ENCODE data around the gene NRAS. TPM values are rescaled to one million over a fixed set of nuclear protein-coding genes. Genes with fewer than 3 reads are reported as not detected.

The NRAS gene
- total RNA-seq, 2 donors from 2014 or later: 75.0 to 78.0 TPM

GRCh38 chr1:114723457-114723856 is 6.9 kb upstream of the NRAS start:
- Mint-ChIP-seq H3K4me3 (no peak overlapping the region), H3K9me3 (no peaks in the 10 kb centered on the region), H3K36me3 (ENCODE audit: low read depth) (peaks cover 90% of the 10 kb centered on the region), H3K27me3 (ENCODE audit: insufficient read depth) (no peaks in the 10 kb centered on the region), H3K4me1 (peaks cover 4% of the 10 kb centered on the region), H3K27ac (no peak overlapping the region)
- Histone ChIP-seq H3K4me3 (ENCODE audit: low read length) (no peak overlapping the region), H3K9ac (ENCODE audit: extremely low read depth, low read length, poor library complexity, severe bottlenecking) (no peak overlapping the region), H3K4me1 (ENCODE audit: control insufficient read depth, insufficient read depth, low read length) (no peaks in the 10 kb centered on the region), H3K27me3 (ENCODE audit: control insufficient read depth, insufficient read depth, low read length, poor library complexity, severe bottlenecking) (no peaks in the 10 kb centered on the region), H3K36me3 (ENCODE audit: control insufficient read depth, insufficient read depth, low read length) (peaks cover 100% of the 10 kb centered on the region), H3K27ac (ENCODE audit: low read depth, low read length) (no peak overlapping the region), H3K9me3 (ENCODE audit: control insufficient read depth, low read length) (no peaks in the 10 kb centered on the region)
- no peak for TF ChIP-seq CTCF (conservative IDR thresholded peaks at IDR 0.05)
- 0% methylated on average over 1 of the region's 1 CpG; no CpG with 5 or more reads in 1 of the 2 experiments for WGBS, 2 experiments (ENCODE audit: insufficient coverage in 1 of 2, insufficient read length in 1 of 2)
- no peak for DNase-seq

- Histone ChIP-seq H3K27me3 (ENCODE audit: control insufficient read depth, insufficient read depth, low read length, poor library complexity, severe bottlenecking) (no peaks in the 10 kb centered on the region), H3K4me1 (ENCODE audit: control insufficient read depth, insufficient read depth, low read length) (peaks cover 5% of the 10 kb centered on the region), H3K4me3 (ENCODE audit: low read length) (no peak overlapping the region), H3K9me3 (ENCODE audit: control insufficient read depth, low read length) (no peaks in the 10 kb centered on the region), H3K9ac (ENCODE audit: extremely low read depth, low read length, poor library complexity, severe bottlenecking) (no peak overlapping the region), H3K36me3 (ENCODE audit: control insufficient read depth, insufficient read depth, low read length) (peaks cover 91% of the 10 kb centered on the region), H3K27ac (ENCODE audit: low read depth, low read length) (no peak overlapping the region)
- H3K4me1 Mint-ChIP-seq: peaks cover 13% of the 10 kb centered on the region
- no peaks in the 10 kb centered on the region for H3K27me3 Mint-ChIP-seq (ENCODE audit: insufficient read depth)
- H3K27ac Mint-ChIP-seq: no peak overlapping the region
- TF ChIP-seq CTCF (conservative IDR thresholded peaks at IDR 0.05): no peak
- 80 to 95% methylated on average over 1 to 4 of the region's 4 CpGs for WGBS, 2 experiments (ENCODE audit: insufficient coverage in 1 of 2, insufficient read length in 1 of 2)
- peaks cover 74% of the 10 kb centered on the region for H3K36me3 Mint-ChIP-seq (ENCODE audit: low read depth)
- DNase-seq: no peak
- no peaks in the 10 kb centered on the region for H3K9me3 Mint-ChIP-seq
- H3K4me3 Mint-ChIP-seq: no peak overlapping the region
Measured at GRCh38 chr1:114720492-114720891, 3.9 kb upstream of the NRAS start.

DNA sequence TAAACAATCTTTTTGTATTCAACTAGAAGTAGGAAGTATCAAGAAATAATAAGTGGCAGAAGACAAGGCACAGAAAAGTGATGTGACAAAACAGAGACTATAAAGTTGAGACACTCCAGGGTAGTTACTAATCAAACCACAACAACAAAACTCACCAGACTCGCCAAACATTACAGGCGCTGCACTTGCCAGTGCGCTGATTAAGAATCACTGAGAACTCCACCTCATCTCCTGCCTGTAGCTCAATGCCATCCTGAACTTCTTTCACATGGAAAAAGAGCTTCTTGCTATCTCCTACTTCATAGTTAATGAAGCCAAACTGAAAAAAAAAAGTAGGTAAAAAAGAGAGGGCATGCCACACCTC is 2.8 kb upstream of the NRAS start:
- Histone ChIP-seq H3K27me3 (ENCODE audit: control insufficient read depth, insufficient read depth, low read length, poor library complexity, severe bottlenecking) (no peaks in the 10 kb centered on the region), H3K4me1 (ENCODE audit: control insufficient read depth, insufficient read depth, low read length) (peaks cover 5% of the 10 kb centered on the region), H3K9me3 (ENCODE audit: control insufficient read depth, low read length) (no peaks in the 10 kb centered on the region), H3K27ac (ENCODE audit: low read depth, low read length) (no peak overlapping the region), H3K4me3 (ENCODE audit: low read length) (no peak overlapping the region), H3K36me3 (ENCODE audit: control insufficient read depth, insufficient read depth, low read length) (peaks cover 84% of the 10 kb centered on the region), H3K9ac (ENCODE audit: extremely low read depth, low read length, poor library complexity, severe bottlenecking) (no peak overlapping the region)
- no peak for DNase-seq
- no peak for TF ChIP-seq CTCF (conservative IDR thresholded peaks at IDR 0.05)
- Mint-ChIP-seq H3K27ac (no peak overlapping the region), H3K4me3 (no peak overlapping the region), H3K36me3 (ENCODE audit: low read depth) (peaks cover 64% of the 10 kb centered on the region), H3K27me3 (ENCODE audit: insufficient read depth) (no peaks in the 10 kb centered on the region), H3K9me3 (no peaks in the 10 kb centered on the region), H3K4me1 (peaks cover 11% of the 10 kb centered on the region)
- 96% methylated on average over 3 of the region's 3 CpGs; no CpG with 5 or more reads in 1 of the 2 experiments for WGBS, 2 experiments (ENCODE audit: insufficient coverage in 1 of 2, insufficient read length in 1 of 2)
